GM19467 (cell line): ENCODE measurements around the gene CORO1C.
"Not testable (repeated sequence)": the region's sequence is repeated elsewhere in the genome, so short reads cannot be mapped to it uniquely, and the experiment has no call there.

Experiments
- ATAC-seq: cut with Tn5 transposase; IDR thresholded peaks from one replicate; pipeline ENCODE4 v1.9.1; 2021; ENCODE audit warnings: mild to moderate bottlenecking, moderate library complexity; ENCODE audit not compliant: unreplicated experiment

The CORO1C gene

GRCh38 chr12:108620236-108620879 is 111.0 kb downstream of the CORO1C start:
- no peak for ATAC-seq

GRCh38 chr12:108619369-108620160 is 111.8 kb downstream of the CORO1C start:
- ATAC-seq = no peak

GRCh38 chr12:108618953-108619274 is 112.4 kb downstream of the CORO1C start:
- not testable (repeated sequence) for ATAC-seq

GRCh38 chr12:108618079-108618952 is 113.0 kb downstream of the CORO1C start:
- ATAC-seq = peak; percentile 43

GRCh38 chr12:108616941-108617858 is 114.1 kb downstream of the CORO1C start:
- ATAC-seq = peak; percentile 60

- no peak for ATAC-seq
Observed at GRCh38 chr12:108616359-108616758, 115.0 kb downstream of the CORO1C start.

GRCh38 chr12:108615918-108616317 is 115.4 kb downstream of the CORO1C start:
- no peak for ATAC-seq

- no peak for ATAC-seq
Observed at GRCh38 chr12:108614639-108615038, 116.7 kb downstream of the CORO1C start.

- no peak for ATAC-seq
Observed at GRCh38 chr12:108614041-108614440, 117.3 kb downstream of the CORO1C start.

- no peak for ATAC-seq
Observed at GRCh38 chr12:108613548-108613947, 117.8 kb downstream of the CORO1C start.

GRCh38 chr12:108612788-108613282 is 118.5 kb downstream of the CORO1C start:
- no peak for ATAC-seq

GRCh38 chr12:108611884-108612415 is 119.4 kb downstream of the CORO1C start:
- no peak for ATAC-seq

- ATAC-seq = no peak
Observed at GRCh38 chr12:108610856-108611605, 120.3 kb downstream of the CORO1C start.

GRCh38 chr12:108610336-108610815 is 120.9 kb downstream of the CORO1C start:
- no peak for ATAC-seq

- no peak for ATAC-seq
Observed at GRCh38 chr12:108609537-108610335, 121.6 kb downstream of the CORO1C start.

- ATAC-seq = no peak
Observed at GRCh38 chr12:108608616-108609015, 122.7 kb downstream of the CORO1C start.

- ATAC-seq = no peak
Observed at GRCh38 chr12:108607981-108608600, 123.2 kb downstream of the CORO1C start.

- no peak for ATAC-seq
Observed at GRCh38 chr12:108606492-108606891, 124.8 kb downstream of the CORO1C start.
